Left kidney (tissue), 8 donors: ENCODE data around the gene GNAI3. TPM values are rescaled to one million over a fixed set of nuclear protein-coding genes. Genes with fewer than 3 reads are reported as not detected.
A peak's percentile ranks its signal among the peaks of the same experiment; 100 is the strongest.

Experiments used
- DNase-seq: peaks from one replicate; pipeline ENCODE4 v3.0.0-alpha.2; 2013
- long read RNA-seq, 8 donors: transcript quantifications; one replicate each; lab custom pipeline, GENCODE V29; 2026
- polyA plus RNA-seq: library from polyadenylated mRNA; unstranded; fragments of 120-200 nt; gene quantifications from one replicate; pipeline ENCODE4 v1.2.1, GENCODE V29; 2013; ENCODE audit not compliant: insufficient read length

GNAI3 gene
- polyA plus RNA-seq = 13.1 TPM
- long read RNA-seq, donor 1, full-length matches to known transcripts = 35 of 53 reads
- long read RNA-seq, donor 1, partial matches to known transcripts = 18 of 53 reads
- long read RNA-seq, donor 1, other reads (novel, unspliced or antisense) = 0 of 53 reads
- long read RNA-seq, donor 2, full-length matches to known transcripts = 26 of 38 reads
- long read RNA-seq, donor 2, partial matches to known transcripts = 12 of 38 reads
- long read RNA-seq, donor 2, other reads (novel, unspliced or antisense) = 0 of 38 reads
- long read RNA-seq, donor 3, full-length matches to known transcripts = 25 of 41 reads
- long read RNA-seq, donor 3, partial matches to known transcripts = 16 of 41 reads
- long read RNA-seq, donor 3, other reads (novel, unspliced or antisense) = 0 of 41 reads
- long read RNA-seq, donor 4, full-length matches to known transcripts = 2 of 2 reads
- long read RNA-seq, donor 4, partial matches to known transcripts = 0 of 2 reads
- long read RNA-seq, donor 4, other reads (novel, unspliced or antisense) = 0 of 2 reads
- long read RNA-seq, donor 5, full-length matches to known transcripts = 60 of 65 reads
- long read RNA-seq, donor 5, partial matches to known transcripts = 5 of 65 reads
- long read RNA-seq, donor 5, other reads (novel, unspliced or antisense) = 0 of 65 reads
- long read RNA-seq, donor 6, full-length matches to known transcripts = 32 of 60 reads
- long read RNA-seq, donor 6, partial matches to known transcripts = 28 of 60 reads
- long read RNA-seq, donor 6, other reads (novel, unspliced or antisense) = 0 of 60 reads
- long read RNA-seq, donor 7, full-length matches to known transcripts = 44 of 52 reads
- long read RNA-seq, donor 7, partial matches to known transcripts = 8 of 52 reads
- long read RNA-seq, donor 7, other reads (novel, unspliced or antisense) = 0 of 52 reads
- long read RNA-seq, donor 8, full-length matches to known transcripts = 17 of 17 reads
- long read RNA-seq, donor 8, partial matches to known transcripts = 0 of 17 reads
- long read RNA-seq, donor 8, other reads (novel, unspliced or antisense) = 0 of 17 reads

DNA sequence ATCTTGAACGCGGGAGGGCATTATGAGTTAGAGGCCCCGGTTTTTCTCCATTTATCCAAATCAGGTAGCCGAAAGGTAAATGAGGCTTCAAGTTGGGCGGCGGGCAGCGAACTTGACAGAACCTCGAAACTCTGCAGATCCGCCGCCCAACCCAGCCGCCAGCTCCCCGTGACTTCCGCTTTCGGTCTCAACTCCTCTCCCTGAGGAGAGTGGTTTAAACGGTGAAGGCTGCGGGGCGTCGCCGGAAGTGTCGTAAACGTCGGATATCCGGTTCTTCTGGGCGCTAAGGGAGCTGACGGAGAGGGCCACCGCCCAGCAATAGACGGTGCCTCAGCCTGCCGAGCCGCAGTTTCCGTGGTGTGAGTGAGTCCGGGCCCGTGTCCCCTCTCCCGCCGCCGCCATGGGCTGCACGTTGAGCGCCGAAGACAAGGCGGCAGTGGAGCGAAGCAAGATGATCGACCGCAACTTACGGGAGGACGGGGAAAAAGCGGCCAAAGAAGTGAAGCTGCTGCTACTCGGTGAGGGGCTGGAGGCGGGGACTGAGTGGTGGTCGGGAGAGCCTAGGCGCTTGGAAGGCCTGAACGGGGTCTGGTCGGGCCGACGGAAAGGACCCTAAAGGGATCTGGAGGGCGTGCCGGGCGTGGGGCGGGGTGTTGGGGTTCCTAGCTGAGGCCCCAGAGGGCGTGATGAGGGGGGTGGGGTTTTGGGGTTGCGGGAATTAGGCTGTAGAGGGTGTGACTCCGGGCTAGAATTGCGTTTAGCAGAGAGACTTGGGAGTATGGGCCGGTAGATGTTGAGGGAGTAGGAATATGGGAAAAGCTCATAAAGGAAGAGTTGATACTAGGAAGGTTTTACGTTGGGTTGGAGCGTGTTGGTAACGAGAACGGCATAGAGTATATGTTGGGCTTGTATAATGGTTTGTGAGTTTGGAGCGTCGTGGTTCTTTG lies at the start of gene GNAI3:
TSS of gene GNAI3 (plus strand) at position 295 of the 947 bp plus-strand sequence. CDS start at position 401, 106 bp downstream.
- peak; percentile 95 for DNase-seq

DNA sequence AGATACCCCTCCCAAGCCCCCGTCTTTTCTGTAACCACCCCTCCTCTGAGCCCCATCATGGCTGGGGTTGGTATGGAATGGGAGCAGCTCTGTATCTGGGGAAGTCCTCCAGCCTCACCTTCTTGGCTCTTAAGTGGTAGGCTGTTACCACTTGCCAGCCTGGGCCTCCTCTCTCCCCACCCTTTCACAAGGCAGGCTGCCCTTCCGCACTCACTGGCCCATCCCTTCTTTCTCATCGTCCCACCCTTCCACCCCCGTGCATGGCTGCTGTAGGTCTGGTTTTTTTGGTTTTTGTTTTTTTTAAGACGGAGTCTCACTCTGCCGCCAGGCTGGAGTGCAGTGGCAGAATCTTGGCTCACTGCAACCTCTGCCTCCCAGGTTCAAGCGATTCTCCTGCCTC lies 49.3 kb upstream of the GNAI3 start:
- no peak for DNase-seq

DNA sequence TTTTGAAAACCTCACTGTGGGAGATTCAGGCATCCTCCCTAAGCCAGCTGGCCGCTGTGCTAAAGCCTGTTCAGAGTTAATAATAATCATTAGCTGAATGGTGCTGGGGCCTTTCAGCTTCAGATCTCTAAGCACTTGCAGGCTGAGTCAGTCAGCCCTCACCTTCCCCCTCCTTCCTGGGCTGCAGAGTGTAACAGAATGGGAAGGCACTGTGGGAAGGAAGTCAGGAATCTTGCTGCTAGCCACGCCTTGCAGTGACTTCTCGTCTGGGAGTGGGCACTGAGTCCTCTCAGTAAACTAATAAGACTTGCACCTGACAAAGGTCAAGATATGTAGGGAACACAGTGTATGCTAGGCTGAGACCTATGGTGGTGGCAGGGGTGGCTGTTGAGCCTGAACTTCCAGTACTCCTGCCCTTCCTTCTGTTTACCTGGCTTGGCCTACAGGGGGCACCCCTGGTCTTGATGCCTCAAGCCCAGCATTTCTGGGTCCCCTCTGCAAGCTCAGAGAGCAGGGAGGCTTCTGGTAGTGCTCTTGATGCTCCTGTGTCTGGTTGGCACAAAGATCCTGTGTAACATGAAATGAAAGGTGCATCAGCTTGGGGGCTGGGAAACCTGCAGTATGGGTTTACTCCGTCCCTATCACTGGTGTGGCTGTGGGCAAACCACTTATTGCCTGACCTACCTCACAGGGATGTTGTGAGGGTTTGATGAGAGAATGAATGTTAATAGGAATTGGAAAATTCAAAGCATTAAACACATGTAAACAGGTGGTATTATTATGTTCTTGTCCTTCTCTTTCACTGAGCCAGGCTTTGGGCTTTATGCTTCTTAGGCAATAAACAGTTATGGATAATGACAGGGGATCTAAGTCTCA lies 48.5 kb upstream of the GNAI3 start:
- no peak for DNase-seq

DNA sequence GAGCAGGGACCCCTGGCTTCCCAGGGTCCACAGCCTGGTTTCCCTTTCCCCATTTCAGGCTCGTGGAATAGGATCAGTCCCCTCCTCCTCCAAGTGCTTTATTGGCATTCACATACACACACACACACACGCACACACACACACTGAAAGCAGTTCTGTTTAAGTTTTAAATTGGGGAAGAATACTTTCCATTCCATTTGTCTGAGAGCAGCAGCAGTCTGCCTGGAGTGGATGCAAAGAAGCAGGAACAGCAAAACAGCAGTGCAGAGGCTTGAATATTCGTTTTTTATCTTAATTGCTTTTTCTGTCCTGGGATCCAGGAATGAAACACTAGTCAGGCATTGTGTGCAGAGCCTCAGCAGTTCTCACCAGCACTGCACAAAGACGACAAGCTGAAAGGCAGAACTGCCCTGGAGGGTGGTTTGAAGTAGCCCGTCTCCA lies 47.5 kb upstream of the GNAI3 start:
- no peak for DNase-seq

DNA sequence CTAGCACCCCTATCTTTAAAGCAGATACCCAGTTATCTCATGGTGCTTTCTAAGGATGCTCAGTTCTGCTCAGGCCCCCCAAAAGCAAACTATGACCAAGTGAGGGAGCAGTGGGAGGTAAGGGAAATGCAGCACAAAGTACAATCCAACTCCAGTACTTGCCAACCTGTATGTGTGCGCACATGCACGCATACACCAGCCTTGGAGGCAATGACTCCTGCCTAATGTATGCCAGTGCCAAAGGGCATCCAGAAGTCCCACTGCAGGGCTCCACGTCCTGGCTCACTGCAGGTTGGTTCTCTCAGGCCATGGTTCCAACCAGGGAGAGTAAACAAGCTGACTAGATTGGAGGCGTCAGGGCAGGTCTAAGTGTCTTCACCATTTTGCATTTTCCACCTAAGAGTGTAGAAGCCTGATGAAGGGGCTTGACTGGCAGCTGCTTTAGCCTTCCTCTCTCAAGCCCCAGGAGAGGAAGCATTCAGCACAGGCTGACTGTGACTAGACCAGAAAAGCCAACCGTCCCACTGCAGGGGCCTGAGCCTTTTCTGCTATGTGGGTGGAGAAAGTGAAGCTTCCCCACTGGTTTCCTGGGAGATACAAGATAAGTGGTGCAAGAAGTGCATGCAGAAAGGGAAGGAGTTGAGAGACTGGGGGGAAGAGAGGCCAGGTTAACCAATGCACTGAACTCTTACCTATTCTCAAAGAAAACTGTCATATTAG lies 46.6 kb upstream of the GNAI3 start:
- no peak for DNase-seq

DNA sequence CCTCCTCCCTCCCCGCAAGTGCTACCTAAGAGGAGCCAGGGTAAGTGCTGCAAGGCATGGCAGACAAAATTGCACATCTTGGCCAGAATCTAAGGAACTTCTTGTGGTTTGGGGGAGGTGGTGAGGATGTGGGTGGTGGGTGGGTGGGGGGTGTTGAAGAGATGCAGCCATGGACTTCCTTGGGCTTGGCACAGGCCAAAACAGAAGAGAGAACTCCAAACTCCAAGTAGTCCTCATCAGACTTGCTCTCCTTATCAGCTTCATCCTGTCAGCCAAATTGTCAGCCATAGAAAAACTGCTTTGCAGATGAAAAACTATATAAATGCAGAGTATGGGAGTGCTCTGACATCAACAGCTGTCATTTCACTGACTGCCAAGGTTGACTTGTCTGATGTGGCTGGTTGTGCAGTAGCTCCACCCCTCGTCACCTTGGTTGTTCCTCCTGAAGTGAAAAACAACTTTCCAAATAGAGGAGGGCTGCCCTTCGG lies 46.0 kb upstream of the GNAI3 start:
- no peak for DNase-seq

DNA sequence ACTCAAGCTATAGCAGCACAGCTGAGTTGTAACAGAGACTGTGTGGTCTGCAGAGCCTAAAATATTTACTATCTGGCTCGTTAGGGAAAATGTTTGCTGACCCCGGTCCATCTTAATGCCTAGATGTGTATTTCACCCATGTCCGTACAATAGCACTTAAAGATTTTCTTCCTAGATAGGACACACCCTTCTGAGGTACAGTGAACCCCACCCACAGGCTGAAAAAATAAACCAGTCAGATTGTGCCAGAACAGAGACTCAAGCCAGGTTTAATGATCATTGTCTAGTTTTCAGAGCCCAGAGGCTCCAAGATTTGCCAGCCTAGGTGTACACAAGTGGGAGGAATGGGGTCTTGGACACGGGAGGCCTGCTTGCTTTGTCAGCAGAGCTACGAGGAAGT lies 44.5 kb upstream of the GNAI3 start:
- no peak for DNase-seq

DNA sequence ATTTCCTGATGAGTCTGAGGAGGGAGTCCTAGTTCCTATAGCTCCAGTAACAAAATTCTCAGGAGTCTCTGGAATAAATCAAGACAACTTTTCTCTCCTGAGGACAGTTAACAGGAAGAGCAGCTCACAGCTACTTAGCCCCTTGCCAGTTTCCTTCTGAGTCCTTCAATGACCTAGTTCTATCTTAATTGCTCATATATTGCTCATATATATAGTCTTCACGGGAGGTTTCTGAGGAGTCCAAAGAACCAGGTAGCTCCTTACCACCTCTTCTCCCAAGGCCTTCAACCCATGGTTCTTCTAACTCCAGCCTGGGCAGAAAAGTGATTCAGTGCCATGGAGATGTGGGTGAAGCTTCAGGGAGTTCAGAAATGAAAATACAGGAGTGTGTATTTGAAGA lies 43.4 kb upstream of the GNAI3 start:
- DNase-seq = no peak

DNA sequence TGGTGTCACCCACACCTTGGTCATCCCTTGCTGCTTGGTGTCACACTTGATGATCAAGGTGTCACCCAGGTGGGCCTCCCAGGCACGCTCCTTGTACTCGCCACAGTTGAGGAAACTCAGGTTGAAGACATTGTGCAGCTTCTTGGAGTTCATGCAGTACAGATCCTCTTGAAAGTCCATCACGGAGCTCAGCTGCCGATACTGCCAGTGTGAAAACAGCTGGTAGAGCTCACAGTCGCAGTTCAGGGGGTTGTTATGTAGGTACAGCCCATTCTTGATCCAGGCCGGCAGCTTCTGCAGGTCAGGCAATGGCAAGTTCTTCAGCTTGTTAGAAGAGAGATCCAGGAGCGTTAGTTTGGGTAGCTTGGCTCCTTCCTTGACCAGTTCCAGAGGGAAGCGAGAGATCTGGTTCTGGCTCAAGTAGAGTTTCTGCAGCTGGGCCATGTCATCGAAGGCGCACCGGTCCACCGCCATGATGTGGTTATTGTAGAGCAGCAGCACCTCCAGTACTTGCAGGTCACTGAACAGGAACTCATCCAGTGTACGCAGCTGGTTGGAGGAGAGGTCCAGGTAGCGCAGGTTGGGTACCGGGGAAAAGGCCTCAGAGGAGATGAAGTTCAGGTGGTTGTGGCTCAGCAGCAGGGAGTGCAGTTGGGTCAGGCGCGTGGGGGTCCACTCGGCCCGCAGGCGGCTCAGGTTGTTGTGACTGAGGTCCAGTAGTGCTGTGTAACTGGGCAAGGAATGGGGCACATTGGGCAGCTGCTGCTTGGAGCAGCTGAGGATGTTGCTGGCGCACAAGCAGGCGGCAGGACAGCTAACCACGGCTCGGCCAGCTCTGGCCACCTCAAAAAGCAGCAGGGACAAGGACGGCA lies 40.2 kb upstream of the GNAI3 start:
- no peak for DNase-seq

DNA sequence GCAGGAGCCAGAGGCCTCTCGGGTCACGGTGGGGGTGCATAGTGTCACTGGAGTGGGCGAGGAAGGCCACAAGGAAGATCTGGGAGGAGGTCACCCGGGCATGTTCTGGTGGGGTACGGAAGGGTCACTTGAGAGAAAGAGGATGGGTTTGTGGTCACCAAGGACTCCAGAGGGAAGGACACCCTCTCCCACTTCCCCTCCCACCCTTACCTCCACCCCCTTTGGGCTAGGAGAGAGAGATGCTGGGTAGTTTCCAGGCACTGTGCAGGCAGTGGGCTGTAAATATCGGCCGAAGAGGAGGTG lies 39.6 kb upstream of the GNAI3 start:
- DNase-seq = no peak

DNA sequence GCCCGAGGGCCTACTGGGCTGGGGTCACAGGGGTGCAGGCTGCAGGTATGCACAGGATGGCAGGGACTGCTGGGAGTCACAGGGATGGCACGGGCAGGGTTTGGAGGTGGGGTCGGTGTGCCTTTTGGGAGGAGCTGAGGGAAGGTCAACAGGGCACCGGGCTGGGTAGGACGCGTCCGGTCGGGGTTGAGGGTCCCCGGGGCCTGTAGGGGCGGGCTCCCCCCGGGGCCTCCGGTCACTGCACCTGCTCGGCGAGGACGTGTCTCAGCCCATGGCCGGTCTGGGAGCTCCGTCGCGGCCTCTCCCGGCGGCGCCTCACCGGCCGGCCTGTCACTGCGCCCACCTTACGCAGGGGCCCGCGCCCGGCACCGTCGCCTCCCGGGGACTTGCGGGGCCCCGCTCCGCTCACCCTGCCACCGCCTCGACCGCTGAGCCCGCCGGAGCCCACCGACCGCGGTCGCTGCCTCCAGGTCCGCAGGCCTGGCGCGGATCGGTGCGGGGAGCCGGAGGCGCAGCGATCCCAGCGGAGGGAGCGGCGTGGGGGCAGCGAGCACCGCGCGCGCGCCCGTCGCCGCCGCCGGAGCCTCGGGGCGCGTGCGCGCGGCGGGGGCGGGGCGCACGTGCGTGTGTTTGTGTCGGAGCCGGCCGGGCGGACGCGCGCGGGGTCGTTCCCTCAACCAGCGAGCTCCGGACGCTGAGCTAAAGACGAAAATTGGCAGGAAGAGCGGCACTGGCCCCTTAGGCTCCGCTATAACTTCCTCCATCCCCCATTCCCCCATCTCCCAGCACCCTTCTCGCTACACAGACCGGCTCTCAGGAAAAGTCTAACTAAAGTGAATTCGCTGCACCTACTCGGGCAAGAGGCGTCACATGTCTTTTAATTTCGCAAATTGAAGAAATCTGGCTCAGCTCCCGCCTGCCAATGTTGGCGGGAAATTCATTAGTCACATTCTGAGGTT lies 39.0 kb upstream of the GNAI3 start, which contains the start of gene AMIGO1:
TSS of gene AMIGO1 (minus strand) at position 552 of the 959 bp plus-strand sequence. CDS start 815 bp downstream, outside the sequence.
- peak; percentile 61 for DNase-seq

DNA sequence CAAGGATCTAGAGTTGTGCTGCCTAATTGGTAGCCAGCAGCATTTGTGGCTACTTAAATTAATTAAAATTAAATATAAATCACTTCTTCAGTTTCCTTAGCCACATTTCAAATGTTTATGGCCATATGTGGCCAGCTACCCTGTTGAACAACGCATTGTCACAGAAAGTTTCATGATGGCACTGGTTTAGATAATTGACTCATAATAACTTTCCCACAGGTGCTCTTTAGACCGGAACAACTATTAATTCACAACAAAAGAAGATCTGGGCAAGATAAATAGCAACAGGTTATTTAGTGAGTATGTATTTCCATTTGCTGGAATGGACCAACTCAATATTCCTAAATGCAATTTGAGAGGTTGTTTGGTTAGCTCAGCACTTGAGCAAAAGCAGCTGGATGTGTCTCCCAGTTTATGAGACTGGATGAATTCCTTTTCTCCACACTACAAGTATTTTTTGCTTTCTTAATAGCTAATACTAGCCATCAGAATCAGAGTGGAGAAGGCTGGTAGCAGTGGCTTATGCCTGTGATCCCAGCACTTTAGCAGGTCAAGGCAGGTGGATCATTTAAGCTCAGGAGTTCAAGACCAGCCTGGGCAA lies 35.2 kb upstream of the GNAI3 start:
- no peak for DNase-seq

DNA sequence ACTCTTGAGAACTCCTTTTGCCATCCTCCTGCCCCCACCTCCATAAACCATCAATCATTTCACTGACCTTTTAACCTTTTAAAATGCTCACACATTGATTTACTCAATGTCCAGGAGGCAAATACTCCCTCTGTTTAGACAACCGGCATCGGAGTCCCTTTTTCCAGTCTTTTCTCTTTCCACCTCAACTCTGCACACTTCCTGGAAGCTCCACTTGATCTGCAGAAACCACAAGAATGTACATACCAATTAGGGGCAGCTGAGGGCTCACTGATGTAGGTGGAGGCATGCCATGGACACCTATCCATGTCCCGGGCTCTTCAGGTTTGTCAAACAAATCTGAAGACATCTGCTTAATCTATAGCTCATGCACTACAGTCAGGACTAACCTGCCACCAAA lies 33.6 kb upstream of the GNAI3 start:
- DNase-seq = no peak

DNA sequence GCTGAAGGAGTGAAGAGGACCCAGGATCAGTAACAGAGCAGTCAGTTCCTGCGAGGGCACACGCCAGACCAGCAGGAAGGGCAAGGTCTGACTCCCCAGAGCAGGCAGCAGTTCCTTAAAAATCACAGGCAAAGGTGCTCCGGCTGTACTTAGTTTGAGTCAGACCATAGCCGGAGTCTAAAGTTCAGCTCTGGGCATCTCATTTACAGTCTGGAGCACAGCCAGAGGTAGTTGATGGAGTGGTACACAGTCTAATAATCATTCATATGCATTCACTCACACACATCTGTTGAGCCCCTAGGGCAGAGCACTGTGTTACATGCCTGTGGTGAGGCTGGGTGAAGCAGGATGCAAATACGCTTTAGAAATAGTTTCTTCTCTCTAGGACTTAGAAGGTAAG lies 31.5 kb upstream of the GNAI3 start:
- DNase-seq = no peak

DNA sequence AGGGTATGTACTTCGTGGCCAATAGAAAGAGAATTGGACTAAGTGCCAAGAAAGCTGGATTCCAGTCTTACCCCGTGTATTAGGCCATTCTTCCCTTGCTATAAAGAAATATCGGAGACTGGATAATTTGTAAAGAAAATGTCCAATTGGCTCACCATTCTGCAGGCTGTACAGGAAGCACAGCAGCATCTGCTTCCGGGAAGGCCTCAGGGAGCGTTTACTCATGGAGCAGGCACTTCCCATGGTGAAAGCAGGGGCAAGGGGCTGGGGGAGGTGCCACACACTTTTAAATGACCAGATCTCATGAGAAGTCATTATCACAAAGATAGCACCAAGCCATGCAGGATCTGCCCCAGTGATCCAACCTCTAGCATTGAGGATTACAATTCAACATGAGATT lies 31.1 kb upstream of the GNAI3 start:
- DNase-seq = no peak

DNA sequence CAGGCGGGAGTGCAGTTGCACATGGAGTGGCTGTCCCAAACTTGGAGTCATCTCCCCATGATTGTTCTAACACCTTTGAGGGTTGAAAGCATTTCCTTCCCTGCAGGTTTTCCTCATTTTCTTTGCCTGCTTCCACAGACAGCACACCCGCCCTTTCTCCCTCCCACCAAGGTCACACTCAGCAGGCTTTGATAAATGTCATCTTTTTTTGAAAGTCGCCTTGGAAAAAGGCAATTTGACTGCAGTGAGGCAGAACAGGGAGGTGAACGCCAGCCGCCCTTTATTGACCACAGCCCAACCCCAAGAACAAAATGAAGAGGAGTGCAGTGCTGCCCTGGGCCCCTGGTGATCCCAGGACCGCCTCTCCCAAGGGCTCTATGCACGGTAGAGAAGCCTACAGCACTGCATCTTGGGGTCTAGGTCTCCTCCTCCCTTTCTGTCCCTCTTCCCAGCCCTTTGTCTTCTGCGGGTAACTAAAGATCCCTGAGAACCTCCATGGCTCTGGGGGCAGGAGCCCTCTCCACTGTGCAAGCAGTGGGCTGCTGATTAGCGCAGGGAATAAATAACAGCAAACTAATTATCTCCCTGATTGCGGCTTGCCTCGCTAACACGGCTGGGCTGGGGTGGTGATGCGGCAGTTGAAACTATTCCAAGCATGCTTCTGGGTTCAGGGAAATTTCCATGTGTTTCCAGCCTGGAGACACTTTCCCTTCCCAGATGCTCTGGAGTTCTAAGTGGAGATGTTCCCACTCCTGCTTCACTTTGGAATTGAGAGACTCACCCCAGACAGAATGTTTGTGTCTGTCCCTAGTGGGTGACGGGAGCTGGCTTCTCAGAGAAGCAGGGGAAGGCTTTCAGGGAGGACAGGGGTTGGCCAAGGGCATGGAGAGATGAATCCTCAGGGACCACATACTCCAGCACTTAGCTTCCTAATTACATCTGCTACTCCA lies 27.1 kb upstream of the GNAI3 start:
- DNase-seq = no peak
